GM04503 (cell line): Measurements from ENCODE around the gene MMP27.

Experiments
- DNase-seq: peaks from one replicate; pipeline ENCODE4 v3.0.0-alpha.2; 2012; ENCODE audit warnings: low read depth

Gene MMP27

DNA sequence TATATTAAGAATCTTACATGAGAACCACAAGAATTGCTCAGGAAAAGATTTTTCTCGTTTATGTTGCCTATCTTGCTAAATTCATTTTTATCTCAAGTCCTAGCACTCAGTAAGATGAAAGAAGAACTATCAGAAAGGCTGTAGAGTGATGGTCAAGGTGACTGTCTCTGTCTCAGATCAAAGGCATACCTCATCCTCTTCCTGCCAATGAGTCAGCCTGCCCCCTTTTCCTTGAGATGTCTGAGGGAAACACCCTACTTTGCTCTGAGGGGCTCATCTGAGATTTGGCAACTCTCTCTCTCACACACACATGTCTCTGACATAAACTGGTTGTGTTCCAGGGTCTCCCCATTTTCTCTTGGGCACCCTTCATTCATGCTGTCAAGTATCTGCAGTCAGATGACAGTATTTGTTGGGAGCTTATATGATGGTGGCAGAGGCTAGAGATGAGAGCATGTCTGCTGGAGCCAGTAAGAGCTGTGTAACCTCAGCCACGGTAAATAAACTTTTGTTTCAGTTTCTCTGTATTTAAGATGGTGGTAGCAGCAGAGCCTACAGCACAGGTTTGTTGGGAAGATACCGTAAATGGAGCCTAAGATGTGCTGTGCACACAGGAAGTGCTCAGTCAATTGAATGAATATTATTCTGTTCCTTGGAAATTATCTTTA is 1.6 kb downstream of the MMP27 start:
- DNase-seq = no peak

DNA sequence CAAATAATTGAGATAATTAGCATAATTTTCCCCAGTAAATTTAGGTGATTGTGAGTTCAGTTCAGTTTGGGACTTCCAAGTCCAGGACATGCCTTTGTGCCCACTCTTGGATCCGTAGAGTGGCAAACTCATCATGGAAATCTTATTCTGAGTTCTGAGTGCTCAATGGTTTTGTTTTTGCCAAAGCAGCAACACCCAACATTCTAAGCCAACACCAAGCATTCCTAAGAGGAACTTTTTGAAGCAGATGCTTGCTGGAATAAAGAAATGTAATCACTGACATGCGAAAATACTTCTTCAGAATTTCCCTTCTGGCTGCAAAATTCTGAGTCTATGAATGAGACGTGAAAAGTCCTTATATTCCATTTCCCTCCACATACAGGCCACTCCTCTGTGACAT is 10.4 kb downstream of the MMP27 start:
- no peak for DNase-seq

DNA sequence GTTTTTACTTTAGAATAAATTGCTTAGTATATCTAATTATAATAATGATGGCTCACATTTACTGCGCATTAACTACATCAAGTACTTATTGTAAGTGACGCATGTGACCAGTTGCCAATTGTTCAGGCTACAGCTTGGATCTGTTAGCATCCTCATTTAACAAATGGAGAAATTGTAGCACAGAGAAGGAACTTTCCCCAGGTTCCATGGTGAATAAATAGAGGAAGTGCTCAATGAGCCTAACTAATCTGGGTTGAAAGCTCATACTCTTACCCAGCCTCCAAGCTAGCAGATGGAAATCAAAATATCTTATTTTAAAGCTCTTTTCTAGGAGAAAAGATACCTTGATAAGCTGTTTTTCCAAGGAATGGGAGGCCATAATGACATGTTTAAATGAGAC is 19.8 kb downstream of the MMP27 start:
- DNase-seq = no peak

DNA sequence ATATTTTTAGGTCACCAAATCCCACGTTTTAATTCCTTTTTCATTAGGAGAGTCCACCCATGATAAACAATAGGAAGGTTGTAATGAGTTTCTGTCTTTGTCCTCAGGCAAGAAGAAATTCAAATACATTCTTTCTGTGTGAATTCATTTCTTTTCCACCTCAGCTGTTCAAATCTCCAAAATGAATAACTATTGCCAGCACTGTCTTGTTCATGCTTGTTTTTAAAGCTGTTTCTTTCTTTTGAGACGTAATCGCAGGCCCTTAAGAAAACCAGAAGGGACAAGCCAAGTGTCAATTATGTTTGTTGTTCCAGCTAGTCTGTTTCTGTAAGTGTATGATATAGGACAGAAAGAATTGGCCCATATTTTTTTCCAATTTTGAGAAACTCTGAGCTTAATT is 20.2 kb downstream of the MMP27 start:
- no peak for DNase-seq

DNA sequence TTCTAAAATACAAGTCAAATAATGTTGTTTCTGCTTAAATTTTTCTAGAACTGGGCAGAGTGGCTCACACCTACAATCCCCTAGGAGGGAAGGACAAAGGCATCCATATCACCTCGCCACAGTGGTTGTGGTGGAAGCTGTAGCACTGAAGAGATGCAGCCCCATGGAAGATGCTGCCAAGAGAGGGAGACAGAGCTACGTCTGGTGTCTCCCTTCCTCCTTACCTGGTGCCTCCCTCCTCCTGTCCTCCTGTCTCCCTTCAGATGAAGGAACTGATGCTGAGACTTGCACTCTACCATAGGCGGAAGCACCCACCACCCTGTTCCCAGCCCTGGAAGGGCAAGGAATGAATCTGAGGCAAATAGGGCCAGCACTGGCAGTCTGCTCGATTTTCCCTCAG is 22.3 kb downstream of the MMP27 start:
- no peak for DNase-seq

DNA sequence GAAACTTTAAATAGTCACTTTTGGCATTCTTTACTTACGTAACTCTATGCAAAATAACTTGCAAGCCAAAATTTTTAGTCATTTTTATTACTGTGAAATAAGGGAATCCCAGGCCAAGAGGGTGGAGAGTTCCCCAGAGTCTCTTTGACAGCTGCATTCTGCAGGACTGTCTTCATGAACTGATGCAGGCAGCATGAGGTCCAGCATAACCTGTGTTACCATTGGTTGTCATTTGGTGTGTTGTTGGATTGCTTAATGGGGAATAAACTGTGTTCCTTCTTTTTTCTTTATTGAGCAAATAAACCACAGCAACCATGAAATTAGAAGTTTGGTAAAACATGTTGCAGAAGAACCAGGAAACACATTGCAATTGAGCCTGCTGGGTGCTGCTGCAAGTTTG is 24.6 kb downstream of the MMP27 start:
- peak; percentile 44 for DNase-seq

DNA sequence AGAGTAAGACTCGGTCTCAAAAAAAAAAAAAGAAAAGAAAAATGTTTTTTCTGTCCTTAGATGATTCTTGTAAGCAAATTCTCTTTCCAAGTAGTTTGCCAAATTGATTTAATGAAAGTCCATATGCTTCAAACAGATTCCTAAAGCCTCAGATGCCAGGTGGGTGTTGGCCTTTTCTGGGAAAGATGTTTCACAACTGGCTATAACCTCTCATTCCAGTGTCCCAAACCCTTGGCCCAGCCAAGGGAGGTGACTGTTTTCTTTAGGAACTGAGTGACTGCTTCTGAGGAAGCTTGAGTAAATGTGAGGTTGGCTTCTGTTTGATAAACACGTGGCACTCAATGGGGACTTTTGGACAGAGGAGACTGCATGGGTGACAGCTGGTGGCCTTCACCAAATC is 27.5 kb downstream of the MMP27 start:
- DNase-seq = no peak

DNA sequence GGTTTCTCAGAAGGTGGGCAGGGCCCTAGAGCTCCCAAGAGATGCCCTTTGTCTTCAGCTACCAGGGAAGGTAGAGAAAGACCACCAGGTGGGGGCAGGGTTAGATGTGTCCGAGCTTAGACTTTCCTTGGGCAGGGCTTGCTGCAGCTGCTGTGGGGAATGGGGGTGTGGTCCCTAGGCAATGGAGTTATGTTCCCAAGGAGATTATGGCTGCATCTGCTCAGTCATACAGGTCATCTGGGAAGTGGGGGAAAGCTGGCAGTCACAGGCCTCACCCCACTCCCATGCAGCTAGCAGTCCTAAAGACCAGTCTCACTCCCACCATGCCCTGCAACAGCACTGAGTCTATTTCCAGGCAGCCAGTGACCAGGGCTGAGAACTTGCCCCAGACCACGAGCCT is 29.5 kb downstream of the MMP27 start:
- no peak for DNase-seq

DNA sequence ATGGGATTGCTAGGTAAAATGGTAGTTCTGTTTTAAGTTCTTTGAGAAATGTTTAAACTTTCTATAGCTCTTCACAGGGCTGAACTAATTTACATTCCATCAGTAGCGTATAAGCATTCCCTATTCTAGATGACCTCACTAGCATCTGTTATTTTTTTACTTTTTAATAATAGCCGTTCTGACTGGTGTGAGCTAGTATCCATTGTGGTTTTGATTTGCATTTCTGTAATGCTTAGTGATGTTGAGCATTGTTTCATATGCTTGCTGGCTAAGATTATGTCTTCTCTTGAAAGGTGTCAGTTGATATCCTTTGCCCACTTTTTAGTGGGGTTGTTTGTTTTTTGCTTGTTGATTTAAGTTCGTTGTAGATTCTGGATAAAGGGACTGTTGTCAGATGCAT is 35.9 kb downstream of the MMP27 start:
- DNase-seq = no peak

DNA sequence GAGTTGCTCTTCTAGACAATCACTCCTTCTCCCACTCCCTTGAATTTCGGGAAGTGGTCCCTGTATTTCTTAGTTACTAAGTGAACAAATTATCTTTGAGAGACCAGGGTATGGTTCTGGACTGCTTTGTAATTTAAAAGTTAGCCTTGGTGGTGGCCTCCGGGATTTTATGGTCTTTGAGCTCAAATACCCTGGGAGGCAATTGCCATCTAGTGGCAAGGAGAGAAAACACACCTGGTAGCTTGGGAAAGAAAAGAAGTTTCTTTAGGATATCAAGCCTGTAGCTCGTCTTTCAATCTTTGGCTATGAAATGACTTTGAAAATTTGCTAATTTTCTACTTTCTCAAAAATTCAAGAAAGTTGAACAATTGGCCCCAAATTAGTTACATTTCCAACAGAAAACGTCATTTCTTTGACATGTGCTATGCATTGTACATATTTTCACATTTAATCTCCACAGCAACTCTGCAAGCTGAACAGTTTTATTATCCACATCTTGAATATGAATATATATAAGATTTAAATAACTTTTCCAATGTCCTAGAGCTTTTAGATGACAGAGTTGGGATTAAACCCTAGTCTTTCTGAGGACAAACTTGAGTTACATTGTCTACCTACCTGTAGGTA is 39.1 kb downstream of the MMP27 start:
- DNase-seq = peak; percentile 16

DNA sequence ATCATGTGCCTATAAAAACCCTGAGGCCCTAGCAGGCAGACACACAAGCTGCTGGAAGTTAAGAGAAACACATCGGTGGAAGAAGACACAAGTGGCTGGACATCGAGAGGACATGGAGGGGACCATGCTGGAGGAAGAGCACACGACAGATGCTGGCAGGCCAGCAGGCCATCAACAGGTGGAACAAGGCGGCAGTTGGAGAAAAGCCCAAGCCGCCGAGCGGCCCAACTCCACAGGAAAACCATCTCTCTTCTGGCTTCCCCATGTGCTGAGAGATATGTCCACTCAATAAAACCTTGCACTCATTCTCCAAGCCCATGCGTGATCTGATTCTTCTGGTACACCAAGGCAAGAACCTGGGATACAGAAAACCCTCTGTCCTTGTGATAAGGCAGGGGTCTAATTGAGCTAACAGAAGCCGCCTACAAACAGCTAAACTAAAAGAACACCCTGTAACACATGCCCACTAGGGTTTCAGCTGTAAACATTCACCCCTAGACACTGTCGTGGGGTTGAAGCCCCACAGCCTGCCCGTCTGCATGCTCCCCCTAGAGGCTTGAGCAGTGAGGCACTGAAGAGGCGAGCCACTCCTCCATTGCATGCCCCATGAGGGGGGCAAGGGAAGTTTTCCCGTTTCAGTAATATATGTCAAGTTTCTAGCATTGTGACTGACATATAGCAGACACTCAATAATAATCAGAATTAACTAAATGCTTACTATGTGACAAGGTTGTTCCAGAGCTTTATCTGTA is 41.4 kb downstream of the MMP27 start:
- no peak for DNase-seq

DNA sequence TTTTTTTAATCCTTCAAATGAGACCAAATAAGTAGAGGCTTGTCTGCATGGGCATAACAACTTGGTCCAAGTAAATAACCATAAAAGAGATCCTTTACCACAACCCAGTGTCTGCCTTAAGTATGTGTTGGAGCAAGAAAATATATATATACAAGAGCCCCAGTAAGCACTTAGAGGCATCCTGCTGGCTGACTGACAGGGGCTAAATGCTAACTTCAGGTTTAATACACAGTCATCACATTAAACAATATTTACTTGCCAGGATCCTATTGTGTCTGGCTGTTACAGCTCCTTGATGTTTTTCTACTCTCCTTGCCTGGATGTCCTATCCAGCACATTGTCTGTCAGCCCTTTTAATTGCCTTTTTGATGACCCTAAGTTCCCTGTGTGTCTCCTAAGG is 43.0 kb downstream of the MMP27 start:
- no peak for DNase-seq

DNA sequence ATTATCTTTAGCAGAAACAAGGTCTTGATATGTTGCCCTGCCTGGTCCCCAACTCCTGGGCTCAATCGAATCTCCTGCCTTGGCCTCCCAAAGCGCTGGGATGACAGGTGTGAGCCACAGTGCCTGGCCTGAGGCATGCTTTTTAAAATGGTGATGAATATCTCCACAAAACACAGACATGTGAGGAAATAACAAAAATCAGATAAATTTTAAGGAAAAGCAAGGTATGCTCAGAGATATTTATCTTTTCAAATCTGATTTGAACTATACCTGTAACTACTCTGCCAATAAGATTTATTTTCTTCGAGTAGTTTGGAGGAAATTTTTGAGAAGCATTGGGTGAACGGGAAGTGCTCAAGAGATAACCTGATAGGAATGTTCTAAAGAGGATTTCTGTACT is 44.5 kb downstream of the MMP27 start:
- DNase-seq = no peak

DNA sequence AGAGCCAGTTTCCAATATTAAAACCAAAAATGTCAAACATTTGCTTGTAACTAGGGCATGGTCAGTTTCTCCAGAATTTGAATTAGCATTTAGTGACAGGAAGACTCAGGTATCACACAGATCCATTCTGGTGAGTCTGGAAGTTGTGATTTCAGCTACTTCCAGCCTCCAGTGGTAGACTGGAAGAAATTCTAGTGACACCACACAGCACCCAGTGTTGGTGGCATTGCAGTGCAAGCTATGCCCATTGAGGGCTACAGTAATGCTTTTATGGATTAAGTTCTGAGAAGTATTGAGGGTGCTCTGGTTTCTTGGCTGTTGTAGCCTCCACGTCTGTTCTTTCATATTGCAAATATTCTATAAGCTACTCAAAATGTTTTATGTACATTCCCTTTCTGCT is 49.0 kb downstream of the MMP27 start:
- DNase-seq = no peak

DNA sequence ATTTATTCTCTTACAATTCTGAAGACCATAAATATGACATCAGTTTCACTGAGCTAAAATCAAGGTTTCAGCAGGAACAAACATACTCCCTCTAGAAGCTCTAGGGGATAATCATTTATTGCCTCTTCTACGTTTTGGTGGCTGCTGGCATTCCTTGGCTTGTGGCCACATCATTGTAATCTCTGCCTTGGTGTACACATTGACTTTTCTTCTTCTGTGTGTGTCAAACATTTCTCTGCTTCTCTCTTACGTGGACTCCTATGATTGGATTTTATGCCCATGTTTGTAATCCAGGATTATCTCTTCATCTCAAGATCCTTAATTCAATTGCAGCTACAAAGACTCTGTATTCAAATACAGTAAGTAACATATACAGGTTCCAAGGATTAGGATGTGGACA is 50.0 kb downstream of the MMP27 start:
- no peak for DNase-seq

DNA sequence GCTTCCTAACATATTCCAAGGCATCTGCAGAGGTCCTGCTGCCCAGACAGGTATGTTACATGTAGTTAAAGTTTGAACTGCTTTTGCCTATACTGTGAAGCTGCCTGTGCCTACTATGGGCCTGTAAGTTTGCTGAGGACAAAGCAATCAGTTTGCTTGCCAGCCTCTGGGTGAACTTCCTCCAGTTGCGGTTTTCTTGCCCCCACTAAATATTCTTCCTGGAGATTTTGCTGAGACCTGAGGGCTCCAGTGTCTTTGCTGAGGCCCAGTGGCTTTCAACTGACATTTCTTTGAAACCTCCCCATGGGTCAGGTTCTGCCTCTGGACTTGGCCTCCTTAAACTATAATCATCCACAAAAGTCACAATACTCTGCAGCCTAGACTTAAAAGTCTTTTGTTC is 50.8 kb downstream of the MMP27 start:
- DNase-seq = no peak

DNA sequence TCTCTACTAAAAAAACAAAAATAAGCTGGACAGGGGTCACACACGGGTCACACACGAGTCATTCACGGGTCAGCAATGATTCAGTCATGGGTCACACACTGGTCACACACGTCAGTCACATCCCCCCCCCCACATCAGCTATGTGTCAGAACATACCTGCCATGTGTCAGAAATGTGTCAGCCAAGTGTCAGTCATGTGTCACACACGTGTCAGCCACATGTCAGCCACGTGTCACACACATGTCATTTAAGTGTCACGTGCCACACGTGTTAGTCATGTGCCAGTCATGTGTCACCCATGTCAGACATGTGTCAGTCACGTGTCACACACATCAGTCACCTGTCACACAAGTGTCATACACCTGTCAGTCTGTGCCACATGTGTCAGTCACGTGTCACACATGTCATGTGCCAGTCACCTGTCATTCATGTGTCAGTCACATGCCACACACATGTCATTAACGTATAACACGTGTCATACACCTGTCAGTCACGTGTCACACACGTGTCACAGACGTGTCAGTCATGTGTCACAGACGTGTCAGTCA is 51.8 kb downstream of the MMP27 start:
- no peak for DNase-seq

DNA sequence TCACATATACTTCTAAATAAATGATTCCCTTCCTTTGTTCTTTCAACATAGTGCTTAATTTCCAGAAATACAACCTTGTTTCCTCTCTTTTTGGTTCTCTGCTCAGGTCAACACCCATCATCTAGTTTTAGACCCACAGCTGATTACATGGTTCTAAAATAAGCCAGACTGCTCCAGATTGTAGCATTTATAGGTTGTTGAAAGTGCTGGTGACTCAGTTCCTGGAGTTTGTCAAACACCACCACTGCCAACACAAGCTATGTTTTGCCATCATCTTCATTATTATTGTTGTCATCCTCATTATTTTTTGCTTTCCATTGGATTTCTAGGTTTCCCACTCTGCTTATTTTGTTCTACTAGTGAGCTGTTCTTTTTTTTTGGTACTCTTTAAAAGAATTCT is 58.1 kb downstream of the MMP27 start:
- DNase-seq = no peak

DNA sequence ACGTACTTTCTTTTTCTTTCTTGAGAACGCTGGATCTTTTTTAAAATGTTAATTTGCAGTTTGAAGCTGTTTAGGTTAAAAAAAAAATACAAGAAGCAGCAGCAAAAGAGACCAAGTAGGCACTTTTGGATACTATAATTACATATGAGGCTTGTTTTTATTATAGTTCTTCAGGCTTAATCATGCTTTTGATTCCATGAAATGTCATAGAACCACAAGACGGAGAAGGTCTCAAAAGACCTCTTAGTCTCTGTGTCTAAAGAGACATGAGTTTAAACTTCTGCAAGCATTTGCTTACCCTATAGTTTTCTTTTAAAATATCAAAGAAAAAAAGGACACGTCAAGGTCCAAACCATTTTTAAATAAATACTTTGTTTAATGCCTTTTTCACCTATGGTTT is 61.6 kb downstream of the MMP27 start:
- DNase-seq = no peak
